ENCODE measurements around the gene FBXW11. TPM values are rescaled to one million over a fixed set of nuclear protein-coding genes. Genes with fewer than 3 reads are reported as not detected.

Gene FBXW11
- total RNA-seq, 1 experiment from 2014 or later, result 46.3 TPM

DNA sequence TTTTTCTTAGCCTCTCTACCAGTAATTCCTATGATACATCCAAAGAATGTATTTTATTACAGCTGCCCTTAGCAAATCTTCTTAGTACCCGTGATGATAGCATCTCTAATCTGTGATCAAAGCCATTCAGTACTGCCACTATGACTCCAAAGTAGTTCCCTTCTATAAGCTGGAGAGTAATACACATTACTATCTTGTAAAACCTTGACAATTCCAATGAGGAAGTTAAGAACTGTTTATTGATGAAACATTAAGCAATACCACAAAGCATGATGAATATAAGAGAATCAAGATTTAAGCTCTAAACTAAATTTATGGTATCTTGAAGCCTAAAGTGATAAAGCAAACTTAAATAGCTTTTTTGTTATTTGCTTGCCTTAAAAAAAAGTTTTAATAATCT is 134.7 kb downstream of the FBXW11 start:
- H3K27me3 ChIP-seq (replicated peaks; ENCODE audit: control insufficient read depth, insufficient read depth, low read length), result no peaks in the 10 kb centered on the region
- no TSS peak for BruUV-seq (replicated peaks)
- peaks cover 2% of the 10 kb centered on the region; the same call in 1 of the 2 replicates for H3K36me3 ChIP-seq (ENCODE audit: control insufficient read depth, insufficient read depth, low read length)
- H3K4me1 ChIP-seq, result no peaks in the 10 kb centered on the region
- no peak overlapping the region for H3K4me3 Mint-ChIP-seq (ENCODE audit: unreplicated experiment)
- POLR2A ChIA-PET, result no interaction called here
- H3K27ac Mint-ChIP-seq (ENCODE audit: unreplicated experiment), result no peak overlapping the region
- CTCF ChIA-PET, result interaction anchor here (0.9 kb wide), 1 partner anchor 453 kb away, joined by 4 read pairs; the partner anchor contains the start of gene FGF18
- no peaks in the 10 kb centered on the region for H3K27me3 Mint-ChIP-seq (ENCODE audit: insufficient read depth, unreplicated experiment)
- peaks cover 46% of the 10 kb centered on the region for H3K36me3 Mint-ChIP-seq (ENCODE audit: insufficient read depth, unreplicated experiment)
- H3K4me1 Mint-ChIP-seq (ENCODE audit: low read depth, unreplicated experiment), result peaks cover 7% of the 10 kb centered on the region
- TF ChIP-seq, protein P1, sequence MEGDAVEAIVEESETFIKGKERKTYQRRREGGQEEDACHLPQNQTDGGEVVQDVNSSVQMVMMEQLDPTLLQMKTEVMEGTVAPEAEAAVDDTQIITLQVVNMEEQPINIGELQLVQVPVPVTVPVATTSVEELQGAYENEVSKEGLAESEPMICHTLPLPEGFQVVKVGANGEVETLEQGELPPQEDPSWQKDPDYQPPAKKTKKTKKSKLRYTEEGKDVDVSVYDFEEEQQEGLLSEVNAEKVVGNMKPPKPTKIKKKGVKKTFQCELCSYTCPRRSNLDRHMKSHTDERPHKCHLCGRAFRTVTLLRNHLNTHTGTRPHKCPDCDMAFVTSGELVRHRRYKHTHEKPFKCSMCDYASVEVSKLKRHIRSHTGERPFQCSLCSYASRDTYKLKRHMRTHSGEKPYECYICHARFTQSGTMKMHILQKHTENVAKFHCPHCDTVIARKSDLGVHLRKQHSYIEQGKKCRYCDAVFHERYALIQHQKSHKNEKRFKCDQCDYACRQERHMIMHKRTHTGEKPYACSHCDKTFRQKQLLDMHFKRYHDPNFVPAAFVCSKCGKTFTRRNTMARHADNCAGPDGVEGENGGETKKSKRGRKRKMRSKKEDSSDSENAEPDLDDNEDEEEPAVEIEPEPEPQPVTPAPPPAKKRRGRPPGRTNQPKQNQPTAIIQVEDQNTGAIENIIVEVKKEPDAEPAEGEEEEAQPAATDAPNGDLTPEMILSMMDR (IDR thresholded peaks at IDR 0.05; ENCODE audit: insufficient read depth in 1 of 2, low read depth in 1 of 2, low read length in 1 of 2, severe bottlenecking in 1 of 2, unreplicated experiment in 1 of 2), result no peak
- DNase-seq, result no peak
- no peaks in the 10 kb centered on the region for H3K9me3 Mint-ChIP-seq (ENCODE audit: unreplicated experiment)
- H3K9me3 ChIP-seq, result no peaks in the 10 kb centered on the region
- intact Hi-C loops (cut with micrococcal nuclease; ENCODE audit: unreplicated experiment), result no loop called here
- no peak overlapping the region for H3K4me3 ChIP-seq (ENCODE audit: low read depth, low read length)

GRCh38 chr5:171869956-171870355 is 136.5 kb downstream of the FBXW11 start:
- TF ChIP-seq, protein P1 (IDR thresholded peaks at IDR 0.05; ENCODE audit: insufficient read depth in 1 of 2, low read depth in 1 of 2, low read length in 1 of 2, severe bottlenecking in 1 of 2, unreplicated experiment in 1 of 2), result no peak
- Histone ChIP-seq H3K4me1 (no peaks in the 10 kb centered on the region), H3K9me3 (no peaks in the 10 kb centered on the region), H3K27me3 (replicated peaks; ENCODE audit: control insufficient read depth, insufficient read depth, low read length) (no peaks in the 10 kb centered on the region), H3K36me3 (ENCODE audit: control insufficient read depth, insufficient read depth, low read length) (peaks cover 2% of the 10 kb centered on the region; the same call in 1 of the 2 replicates), H3K4me3 (ENCODE audit: low read depth, low read length) (no peak overlapping the region)
- no peaks in the 10 kb centered on the region for H3K9me3 Mint-ChIP-seq (ENCODE audit: unreplicated experiment)
- H3K4me1 Mint-ChIP-seq (ENCODE audit: low read depth, unreplicated experiment), result peaks cover 7% of the 10 kb centered on the region
- H3K4me3 Mint-ChIP-seq (ENCODE audit: unreplicated experiment), result no peak overlapping the region
- H3K27ac Mint-ChIP-seq (ENCODE audit: unreplicated experiment), result no peak overlapping the region
- intact Hi-C loops (cut with micrococcal nuclease; ENCODE audit: unreplicated experiment), result no loop called here
- H3K36me3 Mint-ChIP-seq (ENCODE audit: insufficient read depth, unreplicated experiment), result peaks cover 53% of the 10 kb centered on the region
- POLR2A ChIA-PET, result no interaction called here
- BruUV-seq (replicated peaks), result no TSS peak
- no peak for DNase-seq
- CTCF ChIA-PET, result no interaction called here
- no peaks in the 10 kb centered on the region for H3K27me3 Mint-ChIP-seq (ENCODE audit: insufficient read depth, unreplicated experiment)

DNA sequence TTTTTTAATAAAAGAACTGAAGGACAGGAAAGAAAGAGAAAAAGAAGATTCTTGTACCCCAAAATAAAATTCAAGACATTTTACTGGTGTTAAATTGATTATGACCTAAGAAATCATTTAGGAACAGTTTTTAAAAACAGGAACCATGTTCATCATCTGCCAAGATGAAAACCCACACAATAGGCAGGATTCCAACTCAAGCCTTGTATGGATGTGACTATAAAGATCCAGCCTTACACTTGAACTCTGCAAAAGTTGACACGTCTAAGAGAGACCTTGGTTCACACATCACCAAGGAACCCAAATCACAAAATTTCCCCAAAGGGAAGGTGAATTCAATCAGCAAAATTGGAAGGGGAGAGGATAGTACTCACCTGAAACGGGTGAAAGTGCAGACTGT is 138.2 kb downstream of the FBXW11 start:
- intact Hi-C loops (cut with micrococcal nuclease; ENCODE audit: unreplicated experiment), result no loop called here
- TF ChIP-seq, protein P1 (IDR thresholded peaks at IDR 0.05; ENCODE audit: insufficient read depth in 1 of 2, low read depth in 1 of 2, low read length in 1 of 2, severe bottlenecking in 1 of 2, unreplicated experiment in 1 of 2), result no peak
- H3K27me3 Mint-ChIP-seq (ENCODE audit: insufficient read depth, unreplicated experiment), result no peaks in the 10 kb centered on the region
- H3K9me3 Mint-ChIP-seq (ENCODE audit: unreplicated experiment), result no peaks in the 10 kb centered on the region
- peaks cover 46% of the 10 kb centered on the region for H3K36me3 Mint-ChIP-seq (ENCODE audit: insufficient read depth, unreplicated experiment)
- no peaks in the 10 kb centered on the region for H3K27me3 ChIP-seq (replicated peaks; ENCODE audit: control insufficient read depth, insufficient read depth, low read length)
- H3K27ac Mint-ChIP-seq (ENCODE audit: unreplicated experiment), result no peak overlapping the region
- H3K4me1 Mint-ChIP-seq (ENCODE audit: low read depth, unreplicated experiment), result peaks cover 7% of the 10 kb centered on the region
- H3K4me3 ChIP-seq (ENCODE audit: low read depth, low read length), result no peak overlapping the region
- CTCF ChIA-PET, result no interaction called here
- POLR2A ChIA-PET, result no interaction called here
- no peaks in the 10 kb centered on the region for H3K4me1 ChIP-seq
- DNase-seq, result no peak
- no peak overlapping the region for H3K4me3 Mint-ChIP-seq (ENCODE audit: unreplicated experiment)
- 0 out of 2 replicates have a peak, but pooled peaks cover 2% of the 10 kb centered on the region for H3K36me3 ChIP-seq (ENCODE audit: control insufficient read depth, insufficient read depth, low read length)
- H3K9me3 ChIP-seq, result no peaks in the 10 kb centered on the region
- no TSS peak for BruUV-seq (replicated peaks)
